Brain microvascular endothelial cell (primary cell): ENCODE measurements around the gene KCNJ12.

Source experiments
- DNase-seq: peaks from one replicate; pipeline ENCODE4 v3.0.0-alpha.2; 2020
- H3K27ac ChIP-seq: fragments of 250-450 bp; sonication (Bioruptor Pico); 2 replicates; pipeline ENCODE4 v1.5.1; 2020; ENCODE audit warnings: mild to moderate bottlenecking, moderate library complexity
- H3K27me3 ChIP-seq: fragments of 250-450 bp; sonication (Bioruptor Pico); replicated peaks from 2 replicates; pipeline ENCODE4 v1.5.1; 2020; ENCODE audit warnings: mild to moderate bottlenecking
- H3K36me3 ChIP-seq: fragments of 250-450 bp; sonication (Bioruptor Pico); replicated peaks from 2 replicates; pipeline ENCODE4 v1.5.1; 2020; ENCODE audit warnings: mild to moderate bottlenecking
- H3K4me3 ChIP-seq: 2 replicates; pipeline ENCODE4 v1.5.1; 2011; ENCODE audit warnings: low read depth, mild to moderate bottlenecking, control low read depth, low read length, moderate library complexity
- in situ Hi-C: cut with HindIII; loops from 2 replicates; pipeline ENCODE4 v1.10.0; 2017; ENCODE audit warnings: low sequenced_read_pairs, low pct_ligation_motif_present
- TF ChIP-seq, protein P1 (sequence below): IDR thresholded peaks from 2 replicates; pipeline ENCODE4 v1.5.1; 2011; ENCODE audit warnings: low read depth, mild to moderate bottlenecking, moderate library complexity, low read length, control low read depth, inconsistent platforms; ENCODE audit errors: missing control alignments

KCNJ12 gene

DNA sequence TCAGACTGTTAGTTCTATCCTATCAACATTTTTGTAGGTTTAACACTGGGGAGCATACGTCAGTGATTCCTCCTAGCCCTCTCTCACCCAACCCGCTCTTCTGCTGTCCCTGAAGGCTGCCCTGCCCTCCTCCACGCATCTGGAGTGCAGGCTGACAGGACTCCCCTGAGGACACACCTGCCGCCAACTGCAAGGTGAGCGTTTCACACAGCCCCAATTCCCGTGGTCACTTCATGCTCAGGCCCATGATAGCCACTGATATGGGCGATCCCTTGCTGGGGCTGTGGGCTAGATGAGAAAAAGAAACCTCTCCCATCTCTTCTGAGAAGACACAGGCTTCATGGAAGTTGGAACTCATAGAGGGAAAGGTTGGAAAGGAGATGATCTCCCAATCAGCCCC is 91.0 kb downstream of the KCNJ12 start:
- no peak for DNase-seq
- Histone ChIP-seq H3K36me3 (no peaks in the 10 kb centered on the region), H3K27ac (no peak overlapping the region), H3K4me3 (no peak overlapping the region), H3K27me3 (peaks cover 2% of the 10 kb centered on the region)
- TF ChIP-seq, protein P1, sequence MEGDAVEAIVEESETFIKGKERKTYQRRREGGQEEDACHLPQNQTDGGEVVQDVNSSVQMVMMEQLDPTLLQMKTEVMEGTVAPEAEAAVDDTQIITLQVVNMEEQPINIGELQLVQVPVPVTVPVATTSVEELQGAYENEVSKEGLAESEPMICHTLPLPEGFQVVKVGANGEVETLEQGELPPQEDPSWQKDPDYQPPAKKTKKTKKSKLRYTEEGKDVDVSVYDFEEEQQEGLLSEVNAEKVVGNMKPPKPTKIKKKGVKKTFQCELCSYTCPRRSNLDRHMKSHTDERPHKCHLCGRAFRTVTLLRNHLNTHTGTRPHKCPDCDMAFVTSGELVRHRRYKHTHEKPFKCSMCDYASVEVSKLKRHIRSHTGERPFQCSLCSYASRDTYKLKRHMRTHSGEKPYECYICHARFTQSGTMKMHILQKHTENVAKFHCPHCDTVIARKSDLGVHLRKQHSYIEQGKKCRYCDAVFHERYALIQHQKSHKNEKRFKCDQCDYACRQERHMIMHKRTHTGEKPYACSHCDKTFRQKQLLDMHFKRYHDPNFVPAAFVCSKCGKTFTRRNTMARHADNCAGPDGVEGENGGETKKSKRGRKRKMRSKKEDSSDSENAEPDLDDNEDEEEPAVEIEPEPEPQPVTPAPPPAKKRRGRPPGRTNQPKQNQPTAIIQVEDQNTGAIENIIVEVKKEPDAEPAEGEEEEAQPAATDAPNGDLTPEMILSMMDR: no peak
- in situ Hi-C loops: no loop called here

- Histone ChIP-seq H3K36me3 (no peaks in the 10 kb centered on the region), H3K27ac (no peak overlapping the region), H3K4me3 (no peak overlapping the region), H3K27me3 (peaks cover 2% of the 10 kb centered on the region)
- in situ Hi-C loops: no loop called here
- no peak for DNase-seq
- TF ChIP-seq, protein P1: no peak
These were observed 91.8 kb downstream of the KCNJ12 start for GRCh38 chr17:21467739-21468490.
